Neural cell (in vitro differentiated cells): ENCODE data around the gene SLC44A4. TPM values are rescaled to one million over a fixed set of nuclear protein-coding genes. Genes with fewer than 3 reads are reported as not detected.

Experiments used
- H2AFZ ChIP-seq: fragments of 200-600, 300-800 bp; sonication (generic), shearing (Covaris generic); 2 replicates; pipeline ENCODE4 v1.6.0; 2014; ENCODE audit warnings: low read depth, mild to moderate bottlenecking, antibody characterized with exemption, low read length, moderate library complexity
- H3F3A ChIP-seq: fragments of 200-600 bp; shearing (Covaris generic); 2 replicates; pipeline ENCODE4 v1.6.1; 2016; ENCODE audit warnings: mild to moderate bottlenecking, moderate library complexity, mixed read lengths, antibody characterized with exemption, low read length; ENCODE audit not compliant: insufficient read depth, poor library complexity, severe bottlenecking
- H3K27ac ChIP-seq: fragments of 200-600, 300-800 bp; sonication (generic), shearing (Covaris generic); 2 replicates; pipeline ENCODE4 v1.5.1; 2014; ENCODE audit warnings: mild to moderate bottlenecking, low read length, moderate library complexity
- H3K27me3 ChIP-seq: fragments of 300-800, 200-600 bp; sonication (generic), shearing (Covaris generic); 2 replicates; pipeline ENCODE4 v1.6.0; 2014; ENCODE audit warnings: mild to moderate bottlenecking, low read depth, low read length, moderate library complexity; ENCODE audit not compliant: insufficient read depth
- H3K36me3 ChIP-seq: fragments of 300-800, 200-600 bp; sonication (generic), shearing (Covaris generic); 2 replicates; pipeline ENCODE4 v1.5.1; 2014; ENCODE audit warnings: mild to moderate bottlenecking, antibody characterized with exemption, low read length, moderate library complexity; ENCODE audit not compliant: insufficient read depth
- H3K4me2 ChIP-seq: fragments of 300-800, 200-600 bp; sonication (generic), shearing (Covaris generic); 2 replicates; pipeline ENCODE4 v1.6.0; 2014; ENCODE audit warnings: mild to moderate bottlenecking, low read length
- H3K4me3 ChIP-seq: fragments of 300-800, 200-600 bp; sonication (generic), shearing (Covaris generic); 2 replicates; pipeline ENCODE4 v1.5.1; 2014; ENCODE audit warnings: mild to moderate bottlenecking, low read length, moderate library complexity
- H3K79me2 ChIP-seq: fragments of 200-600 bp; shearing (Covaris generic); replicated peaks from 2 replicates; pipeline ENCODE4 v1.6.0; 2014; ENCODE audit warnings: mild to moderate bottlenecking, low read length, moderate library complexity; ENCODE audit not compliant: insufficient read depth
- H3K9ac ChIP-seq: fragments of 300-800, 200-600 bp; sonication (generic), shearing (Covaris generic); 2 replicates; pipeline ENCODE4 v1.6.1; 2016; ENCODE audit warnings: mild to moderate bottlenecking, low read length, mixed read lengths
- H3K9me2 ChIP-seq: fragments of 200-600 bp; shearing (Covaris generic); 2 replicates; pipeline ENCODE4 v1.6.1; 2016; ENCODE audit warnings: mild to moderate bottlenecking, low read length, mixed read lengths; ENCODE audit not compliant: insufficient read depth
- H3K9me3 ChIP-seq: fragments of 200-600, 300-800 bp; sonication (generic), shearing (Covaris generic); 2 replicates; pipeline ENCODE4 v1.6.1; 2016; ENCODE audit warnings: mild to moderate bottlenecking, mixed run types, low read length, moderate library complexity, mixed read lengths
- H4K20me1 ChIP-seq: fragments of 200-600 bp; shearing (Covaris generic); 2 replicates; pipeline ENCODE4 v1.6.1; 2016; ENCODE audit warnings: mild to moderate bottlenecking, mixed run types; ENCODE audit not compliant: insufficient read depth
- CTCF ChIP-seq: fragments of 450-650 bp; IDR thresholded peaks from 2 replicates; pipeline ENCODE4 v1.5.1; 2014; ENCODE audit warnings: antibody characterized with exemption, mild to moderate bottlenecking, moderate library complexity; ENCODE audit not compliant: poor library complexity, severe bottlenecking
- EP300 ChIP-seq: fragments of 450-650 bp; conservative IDR thresholded peaks from 2 replicates; pipeline ENCODE4 v1.6.1; 2014; ENCODE audit warnings: antibody characterized with exemption, mild to moderate bottlenecking, moderate library complexity; ENCODE audit not compliant: poor library complexity, severe bottlenecking
- EZH2 ChIP-seq: fragments of 200-600, 300-800 bp; shearing (Covaris generic), sonication (generic); IDR thresholded peaks from 2 replicates; pipeline ENCODE4 v1.6.1; 2014; ENCODE audit warnings: antibody characterized with exemption, low read length, borderline replicate concordance, mild to moderate bottlenecking; ENCODE audit not compliant: insufficient read depth, poor library complexity, severe bottlenecking
- MXI1 ChIP-seq: fragments of 450-650 bp; conservative IDR thresholded peaks from 2 replicates; pipeline ENCODE4 v1.6.1; 2014; ENCODE audit warnings: antibody characterized with exemption, mild to moderate bottlenecking; ENCODE audit not compliant: poor library complexity, severe bottlenecking
- POLR2AphosphoS5 ChIP-seq: IDR thresholded peaks from 2 replicates; pipeline ENCODE4 v1.6.1; 2012
- RAD21 ChIP-seq: fragments of 450-650 bp; conservative IDR thresholded peaks from 2 replicates; pipeline ENCODE4 v1.6.1; 2014; ENCODE audit warnings: antibody characterized with exemption, mild to moderate bottlenecking, moderate library complexity
- REST ChIP-seq: IDR thresholded peaks from 2 replicates; pipeline ENCODE4 v1.6.1; 2012; ENCODE audit warnings: borderline replicate concordance
- SMC3 ChIP-seq: fragments of 450-650 bp; conservative IDR thresholded peaks from 2 replicates; pipeline ENCODE4 v1.6.1; 2014; ENCODE audit warnings: antibody characterized with exemption, mild to moderate bottlenecking, moderate library complexity; ENCODE audit not compliant: poor library complexity
- TAF1 ChIP-seq: IDR thresholded peaks from 2 replicates; pipeline ENCODE4 v1.6.1; 2012; ENCODE audit warnings: low read depth
- polyA plus RNA-seq: library from polyadenylated mRNA; depleted of rRNA; stranded (reverse); fragments of >200 nt; gene quantifications from 2 replicates; pipeline ENCODE4 v1.2.3, GENCODE V29; 2014

Gene SLC44A4
- polyA plus RNA-seq, 1 donor from 2014 or later: 0.09 TPM

GRCh38 chr6:31881136-31881859 is 2.5 kb upstream of the SLC44A4 start:
- Histone ChIP-seq H3K36me3 (no peaks in the 10 kb centered on the region), H3K4me2 (no peak overlapping the region), H2AFZ (no peak overlapping the region), H4K20me1 (no peaks in the 10 kb centered on the region), H3K79me2 (no peaks in the 10 kb centered on the region), H3K4me3 (no peak overlapping the region), H3K9me3 (no peaks in the 10 kb centered on the region), H3K27ac (no peak overlapping the region), H3K27me3 (no peaks in the 10 kb centered on the region), H3K9ac (no peak overlapping the region), H3K9me2 (no peaks in the 10 kb centered on the region), H3F3A (no peaks in the 10 kb centered on the region)
- TF ChIP-seq REST (no peak), EZH2 (no peak), POLR2AphosphoS5 (no peak), EP300 (no peak), CTCF (no peak), MXI1 (no peak), SMC3 (no peak), RAD21 (no peak), TAF1 (no peak)

DNA sequence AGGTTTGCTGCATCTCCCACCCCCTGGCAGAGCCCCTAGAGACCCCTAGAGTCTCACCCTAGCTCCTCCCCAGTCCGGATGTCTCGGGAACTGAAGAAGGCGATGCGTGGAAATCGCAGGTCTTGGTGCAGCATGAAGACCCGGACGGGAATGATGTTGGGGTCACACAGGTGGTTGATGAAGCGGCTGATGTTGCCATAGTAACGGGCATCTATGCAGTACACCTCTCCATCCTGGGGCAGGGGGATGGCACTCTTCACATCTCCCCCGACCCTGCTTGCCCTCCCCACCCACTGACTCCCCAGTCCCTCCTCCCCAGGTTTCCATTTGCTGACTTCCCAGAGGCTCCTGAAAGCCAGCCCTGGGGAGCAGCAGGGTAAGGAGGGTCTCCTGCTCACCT is 1.8 kb upstream of the SLC44A4 start:
- no peak overlapping the region for H3K27ac ChIP-seq
- TF ChIP-seq MXI1 (no peak), EZH2 (no peak), RAD21 (no peak), EP300 (no peak), CTCF (no peak)
- no peaks in the 10 kb centered on the region for H3K36me3 ChIP-seq
- no peaks in the 10 kb centered on the region for H3K79me2 ChIP-seq
- no peak overlapping the region for H3K4me3 ChIP-seq
- H3K9me2 ChIP-seq: no peaks in the 10 kb centered on the region
- H3F3A ChIP-seq: no peaks in the 10 kb centered on the region
- no peaks in the 10 kb centered on the region for H3K9me3 ChIP-seq
- no peak overlapping the region for H3K4me2 ChIP-seq
- no peak overlapping the region for H2AFZ ChIP-seq
- H4K20me1 ChIP-seq: no peaks in the 10 kb centered on the region
- no peak overlapping the region for H3K9ac ChIP-seq
- no peaks in the 10 kb centered on the region for H3K27me3 ChIP-seq
